ENCODE measurements around the gene KRTAP10-12.
"Not testable (repeated sequence)": the region's sequence is repeated elsewhere in the genome, so short reads cannot be mapped to it uniquely, and the experiment has no call there.

The KRTAP10-12 gene

DNA sequence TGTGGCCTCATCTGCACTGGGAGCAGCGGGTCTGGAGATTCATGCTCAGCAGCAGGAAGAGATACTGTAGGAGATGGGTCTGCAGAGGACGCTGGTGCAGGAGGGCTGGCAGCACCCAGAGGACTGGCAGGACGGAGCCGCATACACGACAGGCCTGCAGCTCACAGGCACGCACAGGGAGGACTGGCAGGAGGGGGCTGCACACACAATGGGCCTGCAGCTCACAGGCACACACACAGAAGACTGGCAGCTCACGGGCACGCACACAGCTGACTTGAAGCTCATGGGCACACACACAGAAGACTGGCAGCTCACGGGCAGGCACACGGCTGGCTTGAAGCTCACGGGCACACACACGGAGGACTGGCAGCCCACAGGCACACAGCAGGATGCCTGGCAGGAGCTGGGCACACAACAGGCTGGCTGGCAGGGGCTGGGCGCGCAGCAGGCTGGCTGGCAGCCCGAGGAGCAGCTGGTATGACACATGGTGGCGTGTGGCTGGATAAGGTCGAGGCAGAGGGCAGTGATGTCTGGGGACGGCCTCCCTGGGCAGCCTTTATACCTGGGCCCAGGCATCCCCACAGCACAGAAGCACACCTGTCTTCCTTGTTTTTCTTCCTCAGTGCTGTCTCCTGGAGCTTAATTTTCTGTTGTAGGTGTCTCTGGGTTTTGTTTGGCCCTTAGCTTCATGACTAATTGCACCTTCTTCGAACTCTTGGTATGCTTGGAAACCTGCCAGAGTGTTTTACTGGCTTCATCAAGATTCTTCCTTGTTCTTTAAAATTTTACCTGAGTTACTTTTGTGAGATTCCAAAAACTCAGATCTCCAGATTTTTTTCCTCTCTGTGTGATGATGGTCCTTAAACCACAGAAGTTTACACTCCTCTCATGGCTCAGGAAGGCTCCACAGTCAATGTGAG is 30.3 kb upstream of the KRTAP10-12 start, which contains the start of gene KRTAP12-2:
KRTAP12-2 (minus strand) TSS at position 527 of the 920 bp plus-strand sequence; CDS start at position 486, 41 bp downstream.
- Histone ChIP-seq H3K27ac (no peak within 1 kb of the TSS), H3K4me3 (no peak within 1 kb of the TSS)

DNA sequence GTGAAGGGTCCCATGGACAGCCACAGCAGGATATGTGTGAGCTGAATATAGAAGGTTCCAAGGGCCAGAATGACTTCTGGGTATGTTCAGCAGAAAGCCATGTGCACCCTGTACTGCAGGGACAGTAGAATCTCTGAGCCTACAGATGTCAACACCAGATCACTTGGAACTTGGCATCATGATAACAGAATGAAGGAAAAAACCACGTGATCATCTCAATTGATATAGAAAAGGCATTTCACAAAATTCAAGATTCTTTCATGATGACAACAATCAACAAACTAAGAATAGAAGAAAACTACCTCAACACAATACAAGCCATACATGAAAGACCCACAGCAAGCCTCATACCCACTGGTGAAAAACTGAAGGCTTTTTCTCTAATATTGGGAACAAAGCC is 29.4 kb upstream of the KRTAP10-12 start:
- no peak overlapping the region for H3K27ac ChIP-seq
- H3K4me3 ChIP-seq, result no peak overlapping the region

DNA sequence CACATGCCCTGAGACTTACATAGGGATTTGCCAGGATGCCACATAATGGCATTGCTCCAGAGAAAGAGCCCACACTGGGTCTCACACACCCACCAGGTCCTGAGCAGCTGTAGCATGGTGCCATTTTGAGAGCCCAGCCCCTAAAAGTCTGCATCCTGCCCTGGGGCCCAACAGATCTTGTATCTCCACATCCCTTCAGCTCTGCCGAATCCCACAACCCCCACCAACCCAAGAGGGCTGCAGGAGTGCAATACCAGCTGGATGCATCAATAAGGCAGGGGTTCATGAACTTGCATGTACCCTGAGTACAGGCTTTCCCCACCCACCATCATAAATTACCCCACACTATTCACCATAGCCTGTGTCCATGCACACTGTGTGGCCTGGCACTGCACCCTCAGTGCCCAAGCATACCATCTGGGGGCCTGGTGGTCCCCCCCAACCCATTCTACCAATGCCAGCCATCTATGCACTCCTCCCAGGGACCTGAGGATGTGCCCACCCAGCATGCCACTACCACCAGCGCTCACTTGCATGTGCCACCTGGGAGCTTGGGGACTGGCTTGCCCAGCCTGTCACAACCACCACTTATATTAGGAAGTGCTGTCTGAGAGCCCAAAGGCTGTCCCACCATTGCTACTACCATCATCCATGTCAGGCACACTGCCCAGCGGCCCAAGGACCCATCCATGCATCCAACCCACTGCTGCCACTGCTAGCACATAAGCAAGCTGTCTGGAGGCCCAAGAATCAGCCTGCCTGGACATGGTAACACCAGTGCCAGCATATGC is 26.1 kb upstream of the KRTAP10-12 start:
- H3K27ac ChIP-seq, result no peak overlapping the region
- no peak overlapping the region for H3K4me3 ChIP-seq

DNA sequence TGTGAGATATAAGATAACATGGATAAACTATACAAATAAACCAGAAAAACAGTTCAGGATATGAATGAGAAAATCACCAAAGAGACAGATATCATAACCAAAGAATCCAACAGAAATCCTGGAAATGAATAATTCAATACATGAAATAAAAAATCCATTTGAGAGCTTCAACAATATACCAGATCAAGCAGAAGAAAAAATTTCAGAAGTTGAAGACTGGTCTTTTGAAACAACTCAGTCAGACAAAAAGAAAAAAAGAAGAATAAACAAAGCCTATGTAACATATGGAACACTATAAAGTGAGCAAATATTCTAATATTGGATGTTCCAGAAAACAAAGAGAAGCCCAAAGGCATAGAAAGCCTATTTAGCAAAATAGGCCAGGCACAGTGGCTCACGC is 25.1 kb upstream of the KRTAP10-12 start:
- no peak overlapping the region for H3K27ac ChIP-seq
- no peak overlapping the region for H3K4me3 ChIP-seq

- no peak overlapping the region for H3K27ac ChIP-seq
- no peak overlapping the region for H3K4me3 ChIP-seq
These were observed 19.1 kb upstream of the KRTAP10-12 start for GRCh38 chr21:44677881-44678280.

DNA sequence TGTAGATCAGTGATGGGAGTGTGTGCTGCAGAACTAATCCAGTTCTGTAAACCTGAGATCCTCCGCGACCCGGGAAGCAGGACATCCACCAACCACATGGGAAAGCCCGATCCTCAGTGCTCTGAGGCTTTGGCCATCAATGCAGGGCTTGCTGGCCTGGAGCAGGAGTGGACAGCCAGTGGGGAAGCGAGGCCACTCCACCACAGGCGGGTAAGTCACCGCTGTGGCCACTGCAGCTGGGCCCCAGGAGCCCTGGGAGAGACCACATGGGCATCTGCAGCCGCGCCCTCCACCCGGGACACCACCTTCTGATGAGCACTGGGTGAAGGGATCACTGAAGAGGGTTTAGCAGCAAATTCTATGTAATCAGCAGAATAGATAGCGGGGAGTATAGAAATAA is 15.8 kb upstream of the KRTAP10-12 start:
- Histone ChIP-seq H3K27ac (no peak overlapping the region), H3K4me3 (no peak overlapping the region)

GRCh38 chr21:44681861-44682579 is 15.0 kb upstream of the KRTAP10-12 start, which contains the start of gene KRTAP12-1:
Gene KRTAP12-1, minus strand, starts transcription at chr21:44682163. Its CDS starts 40 bp downstream, at chr21:44682123.
- H3K27ac ChIP-seq, result no peak within 1 kb of the TSS
- H3K4me3 ChIP-seq, result no peak within 1 kb of the TSS

- Histone ChIP-seq H3K27ac (no peak overlapping the region), H3K4me3 (no peak overlapping the region)
These were observed 14.3 kb upstream of the KRTAP10-12 start for GRCh38 chr21:44682580-44683151.

GRCh38 chr21:44684077-44684476 is 12.9 kb upstream of the KRTAP10-12 start:
- Histone ChIP-seq H3K27ac (no peak overlapping the region), H3K4me3 (no peak overlapping the region)

- Histone ChIP-seq H3K27ac (no peak overlapping the region), H3K4me3 (no peak overlapping the region)
These were observed 12.5 kb upstream of the KRTAP10-12 start for GRCh38 chr21:44684483-44684882.

DNA sequence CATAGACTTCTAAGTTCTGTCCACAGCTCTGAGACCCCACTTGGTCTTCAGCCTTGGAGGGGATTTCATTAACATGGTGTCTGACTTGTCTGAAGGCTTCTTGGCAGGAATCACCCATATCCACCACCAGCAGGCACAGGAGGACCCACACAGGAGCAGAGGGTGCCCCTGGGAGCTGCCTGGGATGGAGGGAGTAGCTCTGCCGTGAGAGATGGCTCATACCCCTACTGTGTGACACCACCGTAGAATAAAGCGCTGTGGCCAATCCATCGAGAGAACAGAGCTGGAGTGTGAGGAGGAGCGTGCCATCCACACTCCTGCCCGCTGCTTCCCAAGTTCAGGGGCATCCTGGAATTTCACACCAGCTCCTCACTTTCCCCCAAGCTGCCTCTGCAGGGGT is 11.9 kb upstream of the KRTAP10-12 start:
- not testable (repeated sequence) for H3K27ac ChIP-seq, H3K4me3 ChIP-seq

GRCh38 chr21:44686000-44686781 is 10.8 kb upstream of the KRTAP10-12 start:
- no peak overlapping the region for H3K4me3 ChIP-seq
- H3K27ac ChIP-seq, result no peak overlapping the region

GRCh38 chr21:44686843-44687561 is 10.0 kb upstream of the KRTAP10-12 start:
- Histone ChIP-seq H3K4me3 (no peak overlapping the region), H3K27ac (no peak overlapping the region)

DNA sequence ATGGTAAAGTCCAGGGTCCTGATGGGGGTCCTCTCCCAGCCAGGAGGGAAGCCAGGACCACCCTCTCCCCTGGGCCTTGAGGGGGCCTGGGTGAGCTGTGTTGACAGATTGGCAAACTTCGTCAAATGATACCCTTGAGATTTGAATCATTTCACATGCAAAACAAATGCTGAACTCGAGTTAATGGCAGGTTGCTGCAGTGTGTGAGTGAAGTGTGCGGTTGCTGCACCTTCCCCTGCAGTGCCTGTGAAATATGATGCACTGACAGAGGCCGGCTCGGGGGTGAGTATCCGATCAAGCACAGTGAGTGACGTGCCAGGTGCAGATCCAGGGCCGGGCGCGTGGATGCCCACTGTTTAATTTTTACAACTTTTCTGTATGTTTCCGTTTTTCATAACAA is 9.3 kb upstream of the KRTAP10-12 start:
- H3K4me3 ChIP-seq, result no peak overlapping the region

DNA sequence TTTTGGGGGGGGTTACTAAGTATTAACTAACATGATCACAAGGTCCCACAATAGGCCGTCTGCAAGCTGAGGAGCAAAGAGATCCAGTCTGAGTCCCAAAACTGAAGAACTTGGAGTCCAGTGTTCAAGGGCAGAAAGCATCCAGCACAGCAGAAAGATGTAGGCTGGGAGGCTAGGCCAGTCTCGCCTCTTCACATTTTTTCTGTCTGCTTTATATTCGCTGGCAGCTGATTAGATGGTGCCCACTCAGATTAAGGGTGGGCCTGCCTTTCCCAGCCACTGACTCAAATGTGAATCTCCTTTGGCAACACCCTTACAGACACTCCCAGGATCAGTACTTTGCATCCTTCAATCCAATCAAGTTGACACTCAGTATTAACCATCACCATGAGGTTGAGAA is 7.2 kb upstream of the KRTAP10-12 start:
- not testable (repeated sequence) for H3K27ac ChIP-seq, H3K4me3 ChIP-seq

More for the DNA sequence above, 9.3 kb upstream of the KRTAP10-12 start:
- no peak overlapping the region for H3K27ac ChIP-seq

DNA sequence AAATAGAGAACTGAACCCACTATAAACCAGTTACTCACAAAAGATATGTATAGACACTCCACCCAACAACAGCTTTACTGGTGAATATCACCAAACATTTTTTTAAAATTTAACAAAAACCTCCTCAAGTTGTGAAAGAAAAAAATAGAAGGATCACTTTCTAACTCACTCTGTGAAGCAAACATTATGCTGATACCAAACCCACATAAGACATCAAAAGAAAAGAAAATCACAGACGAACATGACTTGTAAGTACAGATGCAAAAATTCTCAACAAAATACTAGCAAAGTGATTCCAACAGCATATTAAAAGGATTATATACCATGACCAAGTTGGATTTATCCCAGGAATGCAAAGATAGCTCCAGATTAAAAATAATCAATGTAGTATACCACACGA is 5.3 kb upstream of the KRTAP10-12 start:
- Histone ChIP-seq H3K4me3 (no peak overlapping the region), H3K27ac (no peak overlapping the region)

- H3K4me3 ChIP-seq, result no peak overlapping the region
- H3K27ac ChIP-seq, result no peak overlapping the region
These were observed 4.0 kb upstream of the KRTAP10-12 start for GRCh38 chr21:44692798-44693512.

DNA sequence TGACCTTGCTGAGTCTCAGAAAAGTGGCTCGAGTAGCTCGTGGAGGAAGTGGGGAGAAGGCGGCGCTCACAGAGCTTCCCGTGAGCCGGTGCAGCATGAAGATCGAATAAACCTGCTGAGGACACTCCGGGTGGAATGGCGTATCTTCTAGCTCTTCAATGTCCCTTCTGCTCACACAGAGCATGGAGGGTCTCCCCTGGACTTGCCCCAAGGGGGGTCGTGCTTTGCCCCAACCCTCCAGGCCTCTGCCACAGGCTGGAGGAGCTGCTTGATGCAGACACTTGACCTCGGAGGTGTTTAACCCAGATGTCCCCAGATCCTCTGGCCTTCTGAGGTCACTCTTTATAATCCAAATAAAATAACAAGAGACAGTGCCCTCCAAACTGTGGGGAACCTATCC is 2.2 kb upstream of the KRTAP10-12 start:
- H3K27ac ChIP-seq, result no peak overlapping the region
- no peak overlapping the region for H3K4me3 ChIP-seq
